IPS-11a (cell line): Measurements from ENCODE around the gene SEBOX.

Experiments used
- H3K4me3 ChIP-seq: one replicate; pipeline ENCODE4 v1.5.1; 2013; ENCODE audit warnings: low read depth, low read length, control low read depth

Gene SEBOX

DNA sequence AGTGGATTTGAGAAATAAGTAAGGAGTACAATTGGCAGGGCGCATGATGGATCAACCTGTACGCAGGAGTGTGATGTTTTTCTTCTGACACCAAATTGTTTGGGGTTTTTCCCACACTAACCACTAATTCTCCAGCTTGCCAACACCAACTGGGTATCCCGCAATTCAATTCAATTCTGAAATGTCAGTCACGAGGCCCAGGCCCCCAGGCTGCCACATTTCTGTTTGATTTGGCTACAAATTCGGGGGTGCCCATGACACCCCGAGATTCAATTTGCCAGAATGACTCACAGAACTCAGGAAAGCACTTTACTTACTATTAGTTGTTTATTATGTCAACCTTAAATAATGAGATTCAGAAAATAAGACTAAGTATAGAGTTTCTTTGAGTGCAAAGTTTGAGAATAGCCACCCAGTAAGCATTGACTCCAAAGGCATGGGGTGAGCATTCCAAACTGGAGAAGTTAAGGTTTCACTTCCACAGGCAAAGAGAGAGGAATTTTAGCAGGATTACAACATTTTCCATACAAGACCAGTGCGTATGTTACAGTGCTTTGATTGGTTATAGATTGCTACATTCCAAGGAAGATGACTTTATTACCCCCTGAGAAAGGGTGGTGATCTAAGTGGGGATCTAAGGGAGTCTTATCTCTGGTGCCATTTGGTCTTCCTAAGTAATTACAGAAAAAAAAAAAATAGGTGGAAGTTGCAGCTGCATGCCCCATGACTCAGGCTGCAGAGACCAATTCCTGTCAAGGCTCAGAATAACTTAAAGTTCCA lies 29.5 kb upstream of the SEBOX start:
- H3K4me3 ChIP-seq, result no peak overlapping the region

DNA sequence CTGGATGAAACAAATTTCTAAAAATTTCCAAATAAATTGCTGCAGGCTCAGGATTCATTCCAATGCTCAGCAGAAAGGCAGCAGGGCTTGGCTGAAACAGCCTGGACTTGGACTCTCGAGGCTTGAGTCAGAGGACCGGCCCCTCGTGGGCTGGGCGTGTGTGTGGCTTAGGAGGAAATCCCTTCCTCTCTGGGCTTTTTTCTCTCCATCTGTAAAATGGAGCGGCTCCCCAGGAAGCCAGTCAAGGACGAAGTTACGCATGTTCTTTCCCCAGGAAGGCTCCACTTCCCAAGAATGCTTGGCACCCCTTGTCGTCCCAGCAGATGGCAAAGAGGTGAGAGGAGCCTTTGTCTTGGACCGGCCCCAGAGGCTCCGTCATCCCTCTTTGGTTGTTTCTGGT lies 27.5 kb upstream of the SEBOX start:
- no peak overlapping the region for H3K4me3 ChIP-seq

DNA sequence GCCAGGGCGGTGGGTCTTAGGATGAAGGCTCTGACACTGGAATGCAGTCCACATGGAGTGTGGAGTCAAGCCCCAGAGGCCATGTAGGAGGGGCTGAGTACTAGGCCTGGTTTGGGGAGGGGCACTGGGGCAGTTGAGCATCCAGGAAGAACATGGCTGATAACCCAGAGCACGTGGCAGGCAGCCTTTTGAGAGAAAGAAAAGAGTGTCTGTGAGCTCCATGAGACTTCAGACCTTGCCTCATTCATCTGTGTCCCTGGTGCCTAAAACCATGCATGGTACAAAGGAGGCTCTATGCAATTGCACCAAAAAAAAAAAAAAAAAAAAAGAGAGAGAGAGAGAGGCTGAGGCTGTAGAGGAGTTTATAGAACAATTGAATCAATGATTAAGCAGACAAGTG lies 26.4 kb upstream of the SEBOX start:
- H3K4me3 ChIP-seq, result no peak overlapping the region

DNA sequence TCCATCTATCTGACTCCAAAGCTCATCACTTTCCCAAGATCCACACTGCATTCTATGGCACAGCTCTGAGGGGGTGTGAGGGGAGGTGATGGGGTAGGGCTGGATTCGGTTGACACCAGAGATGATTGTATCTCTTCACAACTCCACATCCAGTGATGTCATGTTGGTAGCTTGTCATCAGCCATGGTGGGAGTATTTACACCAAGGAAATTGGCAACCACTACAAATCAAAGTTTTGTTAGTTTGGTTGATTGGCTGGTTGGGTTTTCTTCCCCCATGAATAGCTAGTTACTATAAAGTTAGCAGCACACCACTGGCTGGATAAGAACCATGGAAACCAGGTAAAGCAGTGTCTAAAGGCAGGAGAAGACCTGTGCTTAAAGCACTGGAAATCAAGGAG lies 26.0 kb upstream of the SEBOX start:
- no peak overlapping the region for H3K4me3 ChIP-seq

DNA sequence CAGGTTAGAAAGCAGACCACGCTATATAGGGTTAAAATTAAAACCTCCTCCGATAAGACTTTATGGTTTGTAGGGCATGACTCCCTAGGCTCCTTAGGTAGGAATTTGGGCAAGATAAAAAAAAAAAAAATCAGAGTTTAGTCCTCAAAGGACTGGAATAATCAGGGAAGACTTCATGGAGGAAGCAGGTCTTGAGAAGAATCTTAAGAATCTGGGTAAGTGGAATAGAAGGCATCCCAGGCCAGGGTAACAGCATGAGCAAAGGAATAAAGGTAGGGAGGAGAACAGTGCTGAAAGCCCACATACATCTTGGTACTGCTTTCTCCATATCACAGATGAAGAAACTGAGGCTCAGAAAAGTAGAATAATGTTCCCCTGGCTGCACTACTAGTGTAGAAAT lies 25.6 kb upstream of the SEBOX start:
- no peak overlapping the region for H3K4me3 ChIP-seq

DNA sequence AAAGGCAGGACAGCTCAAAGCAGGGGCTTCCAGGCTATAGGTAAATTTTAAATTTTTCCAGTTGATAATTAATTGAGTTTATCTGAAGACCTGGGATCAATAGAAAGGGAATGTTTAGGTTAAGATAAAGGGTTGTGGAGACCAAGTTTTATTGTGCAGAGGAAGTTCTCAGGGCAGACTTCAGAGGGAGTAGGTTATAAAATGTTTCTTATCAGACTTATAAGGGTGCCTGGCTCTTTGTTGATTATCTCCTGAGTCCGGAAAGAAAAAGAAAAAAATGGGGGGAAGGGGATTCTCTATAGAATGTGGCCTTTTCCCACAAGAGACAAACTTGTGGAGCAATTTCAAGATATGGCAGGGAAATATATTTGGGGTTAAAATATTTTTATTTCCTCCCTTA lies 25.1 kb upstream of the SEBOX start:
- no peak overlapping the region for H3K4me3 ChIP-seq

DNA sequence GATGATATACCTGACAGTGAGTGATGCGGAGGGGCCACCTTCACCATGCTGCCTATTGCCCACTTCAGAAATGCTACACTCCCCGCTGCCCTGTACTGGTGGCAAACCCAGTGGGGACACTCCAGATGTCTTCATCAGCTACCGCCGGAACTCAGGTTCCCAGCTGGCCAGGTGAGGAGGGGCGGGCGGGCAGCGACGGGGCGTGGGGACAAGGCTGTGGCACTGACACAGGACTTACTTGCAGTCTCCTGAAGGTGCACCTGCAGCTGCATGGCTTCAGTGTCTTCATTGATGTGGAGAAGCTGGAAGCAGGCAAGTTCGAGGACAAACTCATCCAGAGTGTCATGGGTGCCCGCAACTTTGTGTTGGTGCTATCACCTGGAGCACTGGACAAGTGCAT lies 23.1 kb upstream of the SEBOX start:
- H3K4me3 ChIP-seq, result no peak overlapping the region

DNA sequence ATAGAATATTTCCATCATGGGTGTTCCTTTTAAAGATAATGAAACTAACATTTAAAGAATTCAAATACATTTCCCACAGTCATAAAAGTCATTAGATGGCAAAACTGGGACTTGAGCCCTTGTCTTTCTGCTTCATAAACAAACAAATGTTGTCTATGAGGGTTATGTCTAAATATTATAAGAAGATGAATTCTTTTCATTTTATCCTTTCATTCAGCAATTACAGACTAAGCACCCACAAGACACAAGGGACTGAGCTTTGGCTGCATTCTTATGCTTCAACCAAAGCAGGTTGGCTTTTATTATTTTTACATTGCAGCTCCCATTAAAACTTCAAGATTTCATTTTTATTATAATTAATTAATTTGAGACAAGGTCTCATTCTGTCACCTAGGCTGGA lies 21.4 kb upstream of the SEBOX start:
- H3K4me3 ChIP-seq, result no peak overlapping the region

DNA sequence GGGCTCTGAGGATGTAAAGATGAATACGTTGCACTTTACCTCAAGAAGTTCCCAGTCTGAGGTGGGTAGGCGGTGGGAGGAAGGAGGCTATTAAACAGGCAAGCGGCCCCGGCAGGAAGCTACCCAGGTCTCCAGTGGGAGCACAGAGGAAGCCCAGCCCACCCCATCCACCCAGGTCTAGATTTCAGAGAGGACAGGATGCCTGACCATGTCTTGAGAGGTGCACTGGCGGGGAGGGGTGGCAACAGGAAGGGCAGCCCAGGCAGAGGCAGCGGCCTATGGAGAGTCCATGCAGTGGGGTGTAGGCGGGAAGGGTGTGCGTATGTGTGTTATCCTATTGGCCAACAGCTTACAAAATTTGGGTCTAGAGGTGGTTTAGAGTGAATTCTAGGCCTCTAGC lies 20.4 kb upstream of the SEBOX start:
- no peak overlapping the region for H3K4me3 ChIP-seq

DNA sequence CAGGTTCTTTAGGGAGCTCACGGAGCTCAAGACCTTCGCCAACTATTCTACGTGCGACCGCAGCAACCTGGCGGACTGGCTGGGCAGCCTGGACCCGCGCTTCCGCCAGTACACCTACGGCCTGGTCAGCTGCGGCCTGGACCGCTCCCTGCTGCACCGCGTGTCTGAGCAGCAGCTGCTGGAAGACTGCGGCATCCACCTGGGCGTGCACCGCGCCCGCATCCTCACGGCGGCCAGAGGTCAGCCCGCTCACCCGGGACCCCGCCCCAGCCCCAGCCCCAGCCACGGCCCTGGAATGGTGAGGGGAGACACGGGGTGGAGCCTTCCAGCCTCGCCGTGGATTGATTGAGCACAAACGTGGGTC lies 20.0 kb upstream of the SEBOX start:
- peak overlapping the region; percentile 57 for H3K4me3 ChIP-seq

DNA sequence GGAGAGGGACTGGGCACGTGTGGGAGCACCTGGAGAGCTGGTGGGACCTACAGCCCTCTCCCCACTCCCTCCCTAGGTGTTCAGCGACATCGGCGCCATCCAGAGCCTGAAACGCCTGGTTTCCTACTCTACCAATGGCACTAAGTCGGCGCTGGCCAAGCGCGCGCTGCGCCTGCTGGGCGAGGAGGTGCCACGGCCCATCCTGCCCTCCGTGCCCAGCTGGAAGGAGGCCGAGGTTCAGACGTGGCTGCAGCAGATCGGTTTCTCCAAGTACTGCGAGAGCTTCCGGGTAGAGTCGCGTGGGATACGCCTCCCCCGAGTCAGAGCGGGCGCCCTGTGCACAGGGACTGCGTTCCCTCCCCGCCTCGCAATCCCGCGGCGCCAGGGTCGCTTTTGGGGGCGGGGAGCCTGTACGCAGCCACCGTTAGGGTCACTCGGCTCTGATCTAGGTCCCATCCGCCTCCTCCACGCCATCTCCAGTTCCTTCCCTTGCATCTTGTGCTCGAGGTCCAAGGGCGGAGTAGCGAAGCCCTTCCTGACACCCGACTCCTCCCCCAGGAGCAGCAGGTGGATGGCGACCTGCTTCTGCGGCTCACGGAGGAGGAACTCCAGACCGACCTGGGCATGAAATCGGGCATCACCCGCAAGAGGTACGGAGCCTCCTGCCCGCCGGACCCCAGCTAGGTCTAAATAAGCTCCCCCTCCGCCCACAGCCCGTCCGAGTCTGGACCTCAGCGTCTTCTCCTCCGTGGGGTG lies 19.5 kb upstream of the SEBOX start:
- peak overlapping the region; percentile 57 for H3K4me3 ChIP-seq

DNA sequence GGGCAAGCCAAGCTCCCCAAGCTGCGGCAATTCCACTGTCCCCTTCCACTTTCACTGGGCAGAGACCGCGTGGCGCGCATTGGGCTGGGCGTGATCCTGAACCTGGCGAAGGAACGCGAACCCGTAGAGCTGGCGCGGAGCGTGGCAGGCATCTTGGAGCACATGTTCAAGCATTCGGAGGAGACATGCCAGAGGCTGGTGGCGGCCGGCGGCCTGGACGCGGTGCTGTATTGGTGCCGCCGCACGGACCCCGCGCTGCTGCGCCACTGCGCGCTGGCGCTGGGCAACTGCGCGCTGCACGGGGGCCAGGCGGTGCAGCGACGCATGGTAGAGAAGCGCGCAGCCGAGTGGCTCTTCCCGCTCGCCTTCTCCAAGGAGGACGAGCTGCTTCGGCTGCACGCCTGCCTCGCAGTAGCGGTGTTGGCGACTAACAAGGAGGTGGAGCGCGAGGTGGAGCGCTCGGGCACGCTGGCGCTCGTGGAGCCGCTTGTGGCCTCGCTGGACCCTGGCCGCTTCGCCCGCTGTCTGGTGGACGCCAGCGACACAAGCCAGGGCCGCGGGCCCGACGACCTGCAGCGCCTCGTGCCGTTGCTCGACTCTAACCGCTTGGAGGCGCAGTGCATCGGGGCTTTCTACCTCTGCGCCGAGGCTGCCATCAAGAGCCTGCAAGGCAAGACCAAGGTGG lies 16.3 kb upstream of the SEBOX start:
- peak overlapping the region; percentile 27 for H3K4me3 ChIP-seq

DNA sequence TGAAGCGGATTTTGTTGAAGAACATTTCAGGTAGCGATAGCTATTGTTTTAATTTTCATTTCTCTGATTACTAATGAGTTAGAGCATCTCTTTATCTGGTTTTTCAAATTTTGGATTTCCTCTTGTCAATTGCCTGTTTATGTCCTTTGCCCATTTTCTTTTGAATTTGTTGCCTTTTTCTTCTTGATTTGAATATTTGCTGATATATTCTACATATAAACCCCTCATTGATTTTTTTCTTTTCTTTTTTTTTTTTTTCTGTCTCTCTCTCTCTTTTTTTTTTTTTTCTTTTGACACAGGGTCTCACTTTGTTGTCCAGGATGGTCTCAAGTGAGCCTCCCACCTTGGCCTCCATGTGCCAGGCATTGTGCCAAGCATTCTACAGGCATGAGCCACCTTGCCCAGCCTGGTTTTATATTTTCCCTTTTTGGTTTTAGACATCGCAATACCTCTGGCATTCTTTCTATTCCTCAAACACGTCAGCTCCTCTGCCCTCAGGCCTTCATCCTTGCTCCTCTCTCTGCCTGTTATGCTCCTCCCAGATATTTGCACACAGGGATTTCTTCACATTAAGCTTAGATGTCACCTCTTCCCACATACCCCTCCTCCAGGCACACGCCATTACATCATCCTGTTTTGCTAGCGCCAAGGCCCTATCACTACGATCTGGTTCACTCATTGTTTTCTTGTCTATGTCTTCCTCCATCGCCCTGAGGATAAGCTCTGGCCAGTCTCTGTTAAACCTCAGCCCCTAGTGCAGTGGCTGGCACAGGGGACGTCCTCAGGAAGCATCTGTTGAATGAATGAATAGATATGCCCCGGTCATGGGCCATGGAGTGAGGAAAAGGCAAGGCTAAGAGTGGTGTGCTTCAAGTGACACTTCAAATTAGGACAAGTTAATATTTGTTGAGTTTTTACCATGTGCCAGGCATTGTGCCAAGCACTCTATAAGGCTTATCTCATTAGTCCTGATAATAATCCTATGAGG lies 15.1 kb upstream of the SEBOX start:
- no peak overlapping the region for H3K4me3 ChIP-seq

DNA sequence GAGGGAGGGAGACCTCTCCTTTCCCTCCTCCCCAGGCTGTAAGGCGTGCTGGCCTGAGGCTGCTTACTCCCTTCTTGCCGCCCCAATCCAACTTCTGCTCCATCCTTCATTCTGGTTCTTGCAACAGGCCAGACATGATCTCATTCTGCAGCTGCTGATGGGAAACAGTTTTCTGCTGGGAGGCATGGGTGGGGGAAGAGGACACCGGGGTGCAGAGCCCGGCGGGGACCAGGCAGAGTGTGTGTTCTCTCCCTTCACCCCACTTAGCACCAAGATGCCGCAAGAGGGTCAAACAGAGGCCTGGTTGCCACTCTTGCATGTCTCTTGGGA lies 7.9 kb upstream of the SEBOX start:
- no peak overlapping the region for H3K4me3 ChIP-seq

DNA sequence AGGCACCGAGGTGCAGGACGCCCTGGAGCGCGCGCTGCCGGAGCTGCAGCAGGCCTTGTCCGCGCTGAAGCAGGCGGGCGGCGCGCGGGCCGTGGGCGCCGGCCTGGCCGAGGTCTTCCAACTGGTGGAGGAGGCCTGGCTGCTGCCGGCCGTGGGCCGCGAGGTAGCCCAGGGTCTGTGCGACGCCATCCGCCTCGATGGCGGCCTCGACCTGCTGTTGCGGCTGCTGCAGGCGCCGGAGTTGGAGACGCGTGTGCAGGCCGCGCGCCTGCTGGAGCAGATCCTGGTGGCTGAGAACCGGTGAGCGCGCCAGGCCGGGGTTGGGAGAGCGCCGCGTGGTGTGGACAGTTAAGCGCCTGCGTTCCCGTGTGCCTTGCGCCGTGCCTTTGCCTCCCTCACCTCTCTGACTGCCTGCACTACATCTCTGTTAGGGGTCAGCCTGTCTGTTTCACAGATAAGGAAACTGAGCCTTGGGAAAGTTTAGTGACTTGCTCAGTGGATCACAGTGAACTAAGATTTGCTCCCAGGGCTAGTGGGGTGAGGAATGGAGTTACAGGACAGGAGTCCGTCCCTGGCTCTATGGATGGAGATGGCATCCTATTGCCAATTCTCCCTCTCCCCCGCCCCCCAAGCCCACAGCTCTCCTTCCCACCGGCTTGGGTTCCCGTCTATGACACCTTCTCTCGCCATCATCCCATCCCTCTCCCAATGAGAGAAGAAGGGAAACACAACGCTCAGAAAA lies 7.4 kb upstream of the SEBOX start:
- H3K4me3 ChIP-seq, result peak overlapping the region; percentile 57

DNA sequence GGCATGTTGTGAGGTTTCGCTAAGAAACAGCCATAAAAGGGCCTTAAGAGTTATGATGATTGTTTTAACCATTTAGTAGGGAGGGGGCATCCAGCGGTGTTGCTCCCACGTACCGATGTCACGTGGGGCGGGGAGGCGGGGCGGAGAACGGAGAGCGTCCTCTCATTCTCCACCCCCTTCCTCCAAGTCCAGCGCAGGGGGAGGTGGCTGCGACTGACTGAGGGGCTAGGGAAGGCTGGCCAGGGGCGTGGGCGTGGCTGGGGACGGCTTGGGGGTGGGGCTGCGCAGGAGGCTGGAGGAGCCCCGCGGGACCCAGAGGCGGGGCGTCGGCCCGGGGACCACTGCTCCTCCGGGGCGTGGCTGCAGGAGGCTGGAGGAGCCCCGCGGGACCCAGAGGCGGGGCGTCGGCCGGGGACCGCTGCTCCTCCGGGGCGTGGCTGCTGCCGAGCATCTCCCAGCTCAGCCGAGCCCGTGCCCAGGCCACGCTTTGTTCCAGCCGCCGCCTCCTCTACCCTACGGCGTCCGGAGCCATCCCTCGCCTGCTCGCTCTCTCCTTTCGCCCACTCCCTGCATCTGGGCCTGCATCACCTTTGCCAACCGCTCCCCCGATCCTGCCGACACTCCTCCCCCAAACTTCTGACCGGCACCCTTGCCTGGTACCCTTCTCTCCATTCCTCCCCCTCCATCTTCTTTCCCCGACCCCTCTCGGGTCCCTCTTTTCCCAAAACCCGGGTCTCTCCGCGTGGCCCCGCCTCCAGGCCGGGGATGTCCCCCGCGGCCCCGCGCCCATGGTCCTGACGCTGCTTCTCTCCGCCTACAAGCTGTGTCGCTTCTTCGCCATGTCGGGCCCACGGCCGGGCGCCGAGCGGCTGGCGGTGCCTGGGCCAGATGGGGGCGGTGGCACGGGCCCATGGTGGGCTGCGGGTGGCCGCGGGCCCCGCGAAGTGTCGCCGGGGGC lies 6.5 kb upstream of the SEBOX start, which contains the start of gene SARM1:
Gene SARM1 (plus strand): TSS at position 450 of the 958 bp plus-strand sequence. CDS start 339 bp downstream, at position 789.
- peak within 1 kb of the TSS; percentile 57 for H3K4me3 ChIP-seq

DNA sequence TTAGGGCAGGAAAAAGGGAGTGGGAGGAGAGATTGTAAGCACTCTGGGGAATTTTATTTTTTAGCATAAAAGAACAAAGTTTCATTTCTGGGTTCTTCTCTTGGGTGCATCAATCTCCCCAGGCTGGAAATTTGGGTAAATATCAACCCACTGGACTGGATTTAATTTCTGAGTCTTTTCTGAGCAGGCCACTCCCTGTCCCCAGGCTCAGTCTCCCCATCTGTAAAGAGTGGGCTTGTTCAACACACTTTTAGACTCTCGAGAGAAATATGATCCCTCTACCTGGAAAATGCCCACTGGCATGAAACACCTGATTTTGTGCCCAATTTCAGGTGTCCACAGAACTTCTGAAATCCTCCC lies 5.7 kb upstream of the SEBOX start:
- no peak overlapping the region for H3K4me3 ChIP-seq

DNA sequence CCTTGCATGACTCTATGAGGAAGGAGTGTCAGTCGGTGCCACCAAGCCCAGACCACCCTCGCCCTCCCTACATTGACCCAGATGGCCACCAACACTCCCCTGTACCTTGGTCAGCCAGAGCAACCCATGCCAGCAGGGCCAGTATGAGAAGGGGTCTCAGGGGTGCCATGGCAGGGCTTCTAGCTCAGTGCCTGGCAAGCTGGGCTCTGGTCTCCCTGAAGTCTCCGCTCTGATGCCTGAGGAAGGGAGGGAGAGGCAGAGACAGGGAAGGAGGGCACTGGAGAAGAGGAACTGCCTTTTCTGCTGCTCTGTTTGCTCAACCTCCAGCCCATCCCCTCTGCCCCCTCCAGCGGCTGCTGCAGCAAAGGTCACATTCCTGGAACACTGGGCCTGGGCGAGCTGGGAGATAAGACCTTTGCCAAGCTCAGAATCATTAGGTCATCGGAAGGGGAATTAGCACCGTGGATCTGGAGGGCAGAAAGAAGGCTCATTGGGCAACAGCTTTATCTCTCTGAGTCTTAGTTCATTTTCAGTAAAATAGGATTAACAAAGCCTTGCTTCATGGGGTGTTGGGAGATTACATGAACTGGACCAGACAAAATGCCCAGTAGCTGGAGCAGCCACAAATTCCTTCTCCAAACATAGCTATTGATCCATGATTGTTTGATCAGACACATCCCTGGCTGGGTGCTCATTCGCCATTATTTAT lies 5.2 kb upstream of the SEBOX start, which contains the start of gene VTN:
Gene VTN (minus strand): TSS at position 273 of the 709 bp plus-strand sequence. CDS start 104 bp downstream, at position 169.
- H3K4me3 ChIP-seq, result no peak within 1 kb of the TSS
